ENCODE results near the gene NR5A2. TPM values are rescaled to one million over a fixed set of nuclear protein-coding genes. Genes with fewer than 3 reads are reported as not detected.

Gene NR5A2
- total RNA-seq, 1 experiment from 2014 or later, result 2.1 TPM

DNA sequence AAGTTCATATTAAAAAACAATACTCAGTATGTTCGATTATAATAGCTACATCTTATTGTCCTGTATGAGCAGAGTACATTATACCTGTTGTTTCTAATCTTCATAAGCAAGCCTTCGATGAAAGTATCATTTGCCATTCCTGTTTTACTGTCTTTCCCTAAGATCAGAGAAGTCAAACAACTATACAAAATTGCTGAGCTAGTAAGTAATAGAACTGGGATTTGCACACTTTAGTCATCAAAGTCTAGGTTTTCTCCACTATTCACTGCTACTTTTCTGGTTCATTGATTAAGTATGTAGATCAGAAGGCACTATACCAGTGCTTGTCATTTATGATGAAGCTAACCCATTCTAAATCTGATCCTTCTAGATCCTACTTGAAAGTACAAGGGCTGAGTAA lies 108.9 kb downstream of the NR5A2 start:
- H3K4me1 ChIP-seq (replicated peaks; ENCODE audit: insufficient read depth), result peaks cover 14% of the 10 kb centered on the region
- H3K27me3 ChIP-seq (ENCODE audit: insufficient read depth, low read depth), result no peaks in the 10 kb centered on the region
- H3K4me2 ChIP-seq, result no peak overlapping the region
- ChIA-PET CTCF (no interaction called here), POLR2A (ENCODE audit: unreplicated experiment) (no interaction called here)
- H3K79me2 ChIP-seq (ENCODE audit: low read depth), result no peaks in the 10 kb centered on the region
- no peak for TF ChIP-seq EZH2 (IDR thresholded peaks at IDR 0.05; ENCODE audit: low read depth)
- no peak for TF ChIP-seq CTCF (conservative IDR thresholded peaks at IDR 0.05)
- BruUV-seq (replicated peaks), result no TSS peak
- H2AFZ ChIP-seq, result no peak overlapping the region
- no peaks in the 10 kb centered on the region for H3K36me3 ChIP-seq (ENCODE audit: low read depth)
- H4K20me1 ChIP-seq (ENCODE audit: insufficient read depth), result no peaks in the 10 kb centered on the region
- H3K27ac ChIP-seq, result no peak overlapping the region
- peaks cover 10% of the 10 kb centered on the region; the same call in 1 of the 2 replicates for H3F3A ChIP-seq (ENCODE audit: insufficient read depth, low read depth)
- H3K4me3 ChIP-seq, result no peak overlapping the region
- H3K9me3 ChIP-seq (ENCODE audit: insufficient read depth, low read depth), result 0 out of 2 replicates have a peak, but pooled peaks cover 4% of the 10 kb centered on the region
- no peak for DNase-seq
- H3K9me2 ChIP-seq (ENCODE audit: insufficient read depth), result peaks cover 5% of the 10 kb centered on the region; the same call in 1 of the 2 replicates
- intact Hi-C loops (cut with micrococcal nuclease; ENCODE audit: unreplicated experiment), result loop anchor here (5.0 to 10.0 kb wide), 2 partner anchors 168 to 356 kb away; no protein-coding TSS in a partner anchor

DNA sequence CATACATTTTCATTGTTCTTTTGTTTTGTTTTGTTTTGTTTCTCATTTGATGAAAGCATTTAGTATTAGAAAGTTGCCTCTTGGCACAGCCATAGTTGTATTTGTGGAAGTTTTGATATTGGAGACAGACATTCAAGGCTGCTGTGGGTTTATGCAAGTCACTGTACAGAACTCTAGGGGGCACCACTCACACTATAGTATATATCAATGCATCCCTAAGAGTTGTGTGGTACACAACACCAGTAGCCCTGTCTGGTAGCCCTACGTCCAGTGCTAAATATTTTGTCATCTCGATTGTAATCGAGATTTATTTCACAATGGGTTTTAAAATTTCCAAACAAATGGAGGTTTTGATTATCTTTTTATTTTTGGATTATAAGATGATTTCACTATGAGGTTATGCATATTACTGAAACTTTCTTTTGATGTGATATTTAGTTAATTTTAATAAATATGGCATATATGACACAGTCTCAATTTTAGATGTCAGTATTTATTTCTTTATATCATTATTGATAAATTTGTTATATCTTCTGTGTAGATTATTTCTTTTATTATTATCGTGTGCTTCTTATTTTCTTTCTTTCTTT lies 112.2 kb downstream of the NR5A2 start:
- Histone ChIP-seq H3K9me2 (ENCODE audit: insufficient read depth) (peaks cover 5% of the 10 kb centered on the region; the same call in 1 of the 2 replicates), H3K4me1 (replicated peaks; ENCODE audit: insufficient read depth) (no peaks in the 10 kb centered on the region), H3K4me2 (no peak overlapping the region), H3K27ac (no peak overlapping the region), H3K36me3 (ENCODE audit: low read depth) (no peaks in the 10 kb centered on the region), H2AFZ (no peak overlapping the region), H3K4me3 (no peak overlapping the region), H3F3A (ENCODE audit: insufficient read depth, low read depth) (no peaks in the 10 kb centered on the region), H4K20me1 (ENCODE audit: insufficient read depth) (no peaks in the 10 kb centered on the region), H3K27me3 (ENCODE audit: insufficient read depth, low read depth) (no peaks in the 10 kb centered on the region), H3K79me2 (ENCODE audit: low read depth) (no peaks in the 10 kb centered on the region), H3K9me3 (ENCODE audit: insufficient read depth, low read depth) (no peaks in the 10 kb centered on the region)
- no peak for DNase-seq
- BruUV-seq (replicated peaks), result no TSS peak
- POLR2A ChIA-PET (ENCODE audit: unreplicated experiment), result no interaction called here
- CTCF ChIA-PET, result interaction anchor here (0.6 to 0.7 kb wide), 3 partner anchors 134 to 357 kb away, joined by 3 to 4 read pairs (median 3); no protein-coding TSS in a partner anchor
- intact Hi-C loops (cut with micrococcal nuclease; ENCODE audit: unreplicated experiment), result loop anchor here (5.0 to 10.0 kb wide), 2 partner anchors 165 to 353 kb away; no protein-coding TSS in a partner anchor
- TF ChIP-seq CTCF (conservative IDR thresholded peaks at IDR 0.05) (peak; percentile 69), EZH2 (IDR thresholded peaks at IDR 0.05; ENCODE audit: low read depth) (no peak)

- H3K4me3 ChIP-seq, result no peak overlapping the region
- TF ChIP-seq CTCF (conservative IDR thresholded peaks at IDR 0.05) (no peak), EZH2 (IDR thresholded peaks at IDR 0.05; ENCODE audit: low read depth) (no peak)
- no peaks in the 10 kb centered on the region for H4K20me1 ChIP-seq (ENCODE audit: insufficient read depth)
- H3K9me3 ChIP-seq (ENCODE audit: insufficient read depth, low read depth), result no peaks in the 10 kb centered on the region
- DNase-seq, result no peak
- no peaks in the 10 kb centered on the region for H3K79me2 ChIP-seq (ENCODE audit: low read depth)
- H3K36me3 ChIP-seq (ENCODE audit: low read depth), result no peaks in the 10 kb centered on the region
- intact Hi-C loops (cut with micrococcal nuclease; ENCODE audit: unreplicated experiment), result no loop called here
- no peak overlapping the region for H3K4me2 ChIP-seq
- peaks cover 5% of the 10 kb centered on the region; the same call in 1 of the 2 replicates for H3K9me2 ChIP-seq (ENCODE audit: insufficient read depth)
- no peaks in the 10 kb centered on the region for H3K4me1 ChIP-seq (replicated peaks; ENCODE audit: insufficient read depth)
- BruUV-seq (replicated peaks), result no TSS peak
- CTCF ChIA-PET, result interaction anchor here (0.6 kb wide), 1 partner anchor 1387 kb away, joined by 3 read pairs; no protein-coding TSS in a partner anchor
- POLR2A ChIA-PET (ENCODE audit: unreplicated experiment), result no interaction called here
- H3F3A ChIP-seq (ENCODE audit: insufficient read depth, low read depth), result no peaks in the 10 kb centered on the region
- H3K27me3 ChIP-seq (ENCODE audit: insufficient read depth, low read depth), result no peaks in the 10 kb centered on the region
- no peak overlapping the region for H3K27ac ChIP-seq
- H2AFZ ChIP-seq, result no peak overlapping the region
These were observed 115.8 kb downstream of the NR5A2 start for GRCh38 chr1:200143347-200143746.

All from PC-9 (cell line).